AG10803 (cell line): ENCODE results near the gene OR56A3.

Experiments
- DNase-seq: peaks from one replicate; pipeline ENCODE4 v3.0.0; 2010; ENCODE audit warnings: low read depth
- H3K4me3 ChIP-seq: 2 replicates; pipeline ENCODE4 v1.5.1; 2011; ENCODE audit warnings: mild to moderate bottlenecking, low read length, control low read depth
- TF ChIP-seq, protein P1 (sequence below): conservative IDR thresholded peaks from 2 replicates; pipeline ENCODE4 v1.5.1; 2011; ENCODE audit warnings: mild to moderate bottlenecking, low read length, control low read depth, inconsistent platforms

Gene OR56A3

GRCh38 chr11:5928271-5928670 lies 13.8 kb upstream of the OR56A3 start:
- no peak for DNase-seq
- no peak overlapping the region for H3K4me3 ChIP-seq
- TF ChIP-seq, protein P1, sequence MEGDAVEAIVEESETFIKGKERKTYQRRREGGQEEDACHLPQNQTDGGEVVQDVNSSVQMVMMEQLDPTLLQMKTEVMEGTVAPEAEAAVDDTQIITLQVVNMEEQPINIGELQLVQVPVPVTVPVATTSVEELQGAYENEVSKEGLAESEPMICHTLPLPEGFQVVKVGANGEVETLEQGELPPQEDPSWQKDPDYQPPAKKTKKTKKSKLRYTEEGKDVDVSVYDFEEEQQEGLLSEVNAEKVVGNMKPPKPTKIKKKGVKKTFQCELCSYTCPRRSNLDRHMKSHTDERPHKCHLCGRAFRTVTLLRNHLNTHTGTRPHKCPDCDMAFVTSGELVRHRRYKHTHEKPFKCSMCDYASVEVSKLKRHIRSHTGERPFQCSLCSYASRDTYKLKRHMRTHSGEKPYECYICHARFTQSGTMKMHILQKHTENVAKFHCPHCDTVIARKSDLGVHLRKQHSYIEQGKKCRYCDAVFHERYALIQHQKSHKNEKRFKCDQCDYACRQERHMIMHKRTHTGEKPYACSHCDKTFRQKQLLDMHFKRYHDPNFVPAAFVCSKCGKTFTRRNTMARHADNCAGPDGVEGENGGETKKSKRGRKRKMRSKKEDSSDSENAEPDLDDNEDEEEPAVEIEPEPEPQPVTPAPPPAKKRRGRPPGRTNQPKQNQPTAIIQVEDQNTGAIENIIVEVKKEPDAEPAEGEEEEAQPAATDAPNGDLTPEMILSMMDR: no peak

- TF ChIP-seq, protein P1: no peak
- no peak for DNase-seq
- no peak overlapping the region for H3K4me3 ChIP-seq
Measured at GRCh38 chr11:5928811-5929210, 13.2 kb upstream of the OR56A3 start.

DNA sequence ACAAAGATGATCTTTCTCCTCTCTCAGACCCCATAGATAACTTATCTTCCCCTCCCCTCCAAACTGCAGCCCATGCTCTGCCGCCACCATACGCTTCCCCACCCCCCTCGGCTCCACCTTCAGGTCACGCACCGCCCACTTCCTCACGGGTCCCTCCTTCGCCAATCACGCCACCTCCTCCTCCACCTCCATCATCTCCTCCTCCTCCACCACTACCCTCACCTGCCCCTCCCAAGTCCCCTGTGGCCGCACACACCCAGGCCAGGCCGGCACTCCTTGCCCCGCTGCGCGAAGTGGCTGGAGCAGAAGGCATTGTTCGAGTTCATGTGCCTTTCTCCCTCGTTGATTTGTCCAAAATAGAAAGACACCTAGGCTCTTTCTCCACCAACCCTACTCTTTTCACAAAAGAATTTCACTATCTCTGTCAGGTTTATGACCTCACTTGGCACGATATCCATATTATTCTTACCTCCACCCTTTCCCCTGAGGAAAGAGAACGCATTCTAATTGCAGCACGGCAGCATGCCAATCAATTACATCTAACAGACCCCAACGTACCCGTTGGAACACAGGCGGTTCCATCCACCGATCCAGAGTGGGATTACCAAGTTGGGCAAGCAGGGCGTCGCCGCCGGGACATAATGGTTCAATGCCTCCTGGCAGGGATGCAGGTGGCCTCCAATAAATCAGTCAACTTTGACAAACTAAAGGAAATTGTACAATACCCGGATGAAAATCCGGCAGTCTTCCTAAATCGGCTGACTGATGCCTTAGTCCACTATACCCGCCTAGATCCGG lies 12.3 kb upstream of the OR56A3 start:
- no peak overlapping the region for H3K4me3 ChIP-seq
- TF ChIP-seq, protein P1: no peak
- no peak for DNase-seq

DNA sequence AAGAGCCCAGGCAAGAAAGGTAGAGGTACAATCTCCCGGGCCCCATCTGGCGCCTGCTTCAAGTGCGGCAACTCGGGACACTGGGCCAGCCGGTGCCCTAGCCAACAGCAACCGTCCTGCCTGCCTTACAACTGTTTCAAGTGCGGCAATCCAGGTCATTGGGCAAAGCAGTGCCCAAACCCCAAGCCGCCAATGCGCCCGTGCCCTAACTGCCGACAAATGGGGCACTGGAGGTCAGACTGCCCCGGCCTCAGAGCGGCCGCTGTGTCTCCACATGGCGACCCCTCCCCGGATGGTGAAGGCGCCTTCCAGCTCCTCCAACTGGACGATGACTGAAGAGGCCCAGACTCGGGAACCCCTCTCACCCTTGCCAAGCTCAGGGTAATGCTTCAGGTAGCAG lies 11.4 kb upstream of the OR56A3 start:
- TF ChIP-seq, protein P1: no peak
- H3K4me3 ChIP-seq: no peak overlapping the region
- no peak for DNase-seq

DNA sequence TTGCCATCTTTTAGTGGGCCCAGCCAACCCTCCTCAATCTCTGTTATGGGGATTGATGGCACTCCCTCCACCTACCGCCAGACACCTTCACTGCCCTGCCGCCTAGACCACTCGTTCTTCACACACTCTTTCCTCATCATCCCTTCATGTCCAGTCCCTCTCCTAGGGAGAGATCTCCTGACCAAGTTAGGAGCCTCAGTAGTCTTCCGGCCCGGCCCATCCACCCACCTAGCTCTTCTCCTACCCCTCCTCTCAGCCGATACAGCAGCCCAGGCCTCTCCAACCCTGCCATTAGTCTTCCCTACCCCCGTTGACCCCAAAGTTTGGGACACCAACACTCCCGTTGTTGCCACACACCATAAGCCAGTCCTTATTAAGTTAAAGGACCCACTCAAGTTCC lies 11.0 kb upstream of the OR56A3 start:
- no peak for DNase-seq
- no peak overlapping the region for H3K4me3 ChIP-seq
- TF ChIP-seq, protein P1: no peak

DNA sequence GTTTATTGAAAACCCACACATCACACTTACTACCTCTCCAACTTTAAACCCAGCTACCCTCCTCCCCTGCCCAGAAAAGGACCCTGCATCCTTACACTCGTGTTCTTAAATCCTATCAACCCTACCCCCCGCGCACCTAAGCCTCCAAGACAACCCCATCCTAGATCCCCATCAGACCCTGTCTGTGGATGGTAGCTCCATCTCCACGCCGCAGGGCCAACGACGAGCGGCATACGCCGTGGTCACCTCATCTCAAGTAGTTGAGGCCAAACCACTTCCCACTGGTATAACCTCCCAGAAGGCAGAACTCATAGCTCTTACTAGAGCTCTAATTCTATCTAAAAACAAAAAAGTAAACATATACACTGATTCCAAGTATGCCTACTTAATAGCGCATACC lies 9.4 kb upstream of the OR56A3 start:
- DNase-seq: no peak
- TF ChIP-seq, protein P1: no peak
- H3K4me3 ChIP-seq: no peak overlapping the region

- no peak overlapping the region for H3K4me3 ChIP-seq
- no peak for DNase-seq
- TF ChIP-seq, protein P1: no peak
Measured at GRCh38 chr11:5933116-5933515, 8.9 kb upstream of the OR56A3 start.
